Neural cell (in vitro differentiated cells): Measurements from ENCODE around the gene HIPK4. TPM values are rescaled to one million over a fixed set of nuclear protein-coding genes. Genes with fewer than 3 reads are reported as not detected.

Experiments used
- H2AFZ ChIP-seq: fragments of 200-600, 300-800 bp; sonication (generic), shearing (Covaris generic); 2 replicates; pipeline ENCODE4 v1.6.0; 2014; ENCODE audit warnings: low read depth, mild to moderate bottlenecking, antibody characterized with exemption, low read length, moderate library complexity
- H3F3A ChIP-seq: fragments of 200-600 bp; shearing (Covaris generic); 2 replicates; pipeline ENCODE4 v1.6.1; 2016; ENCODE audit warnings: mild to moderate bottlenecking, moderate library complexity, mixed read lengths, antibody characterized with exemption, low read length; ENCODE audit not compliant: insufficient read depth, poor library complexity, severe bottlenecking
- H3K27ac ChIP-seq: fragments of 200-600, 300-800 bp; sonication (generic), shearing (Covaris generic); 2 replicates; pipeline ENCODE4 v1.5.1; 2014; ENCODE audit warnings: mild to moderate bottlenecking, low read length, moderate library complexity
- H3K27me3 ChIP-seq: fragments of 300-800, 200-600 bp; sonication (generic), shearing (Covaris generic); 2 replicates; pipeline ENCODE4 v1.6.0; 2014; ENCODE audit warnings: mild to moderate bottlenecking, low read depth, low read length, moderate library complexity; ENCODE audit not compliant: insufficient read depth
- H3K36me3 ChIP-seq: fragments of 300-800, 200-600 bp; sonication (generic), shearing (Covaris generic); 2 replicates; pipeline ENCODE4 v1.5.1; 2014; ENCODE audit warnings: mild to moderate bottlenecking, antibody characterized with exemption, low read length, moderate library complexity; ENCODE audit not compliant: insufficient read depth
- H3K4me2 ChIP-seq: fragments of 300-800, 200-600 bp; sonication (generic), shearing (Covaris generic); 2 replicates; pipeline ENCODE4 v1.6.0; 2014; ENCODE audit warnings: mild to moderate bottlenecking, low read length
- H3K4me3 ChIP-seq: fragments of 300-800, 200-600 bp; sonication (generic), shearing (Covaris generic); 2 replicates; pipeline ENCODE4 v1.5.1; 2014; ENCODE audit warnings: mild to moderate bottlenecking, low read length, moderate library complexity
- H3K79me2 ChIP-seq: fragments of 200-600 bp; shearing (Covaris generic); replicated peaks from 2 replicates; pipeline ENCODE4 v1.6.0; 2014; ENCODE audit warnings: mild to moderate bottlenecking, low read length, moderate library complexity; ENCODE audit not compliant: insufficient read depth
- H3K9ac ChIP-seq: fragments of 300-800, 200-600 bp; sonication (generic), shearing (Covaris generic); 2 replicates; pipeline ENCODE4 v1.6.1; 2016; ENCODE audit warnings: mild to moderate bottlenecking, low read length, mixed read lengths
- H3K9me2 ChIP-seq: fragments of 200-600 bp; shearing (Covaris generic); 2 replicates; pipeline ENCODE4 v1.6.1; 2016; ENCODE audit warnings: mild to moderate bottlenecking, low read length, mixed read lengths; ENCODE audit not compliant: insufficient read depth
- H3K9me3 ChIP-seq: fragments of 200-600, 300-800 bp; sonication (generic), shearing (Covaris generic); 2 replicates; pipeline ENCODE4 v1.6.1; 2016; ENCODE audit warnings: mild to moderate bottlenecking, mixed run types, low read length, moderate library complexity, mixed read lengths
- H4K20me1 ChIP-seq: fragments of 200-600 bp; shearing (Covaris generic); 2 replicates; pipeline ENCODE4 v1.6.1; 2016; ENCODE audit warnings: mild to moderate bottlenecking, mixed run types; ENCODE audit not compliant: insufficient read depth
- EZH2 ChIP-seq: fragments of 200-600, 300-800 bp; shearing (Covaris generic), sonication (generic); IDR thresholded peaks from 2 replicates; pipeline ENCODE4 v1.6.1; 2014; ENCODE audit warnings: antibody characterized with exemption, low read length, borderline replicate concordance, mild to moderate bottlenecking; ENCODE audit not compliant: insufficient read depth, poor library complexity, severe bottlenecking
- MXI1 ChIP-seq: fragments of 450-650 bp; conservative IDR thresholded peaks from 2 replicates; pipeline ENCODE4 v1.6.1; 2014; ENCODE audit warnings: antibody characterized with exemption, mild to moderate bottlenecking; ENCODE audit not compliant: poor library complexity, severe bottlenecking
- POLR2AphosphoS5 ChIP-seq: IDR thresholded peaks from 2 replicates; pipeline ENCODE4 v1.6.1; 2012
- TAF1 ChIP-seq: IDR thresholded peaks from 2 replicates; pipeline ENCODE4 v1.6.1; 2012; ENCODE audit warnings: low read depth
- polyA plus RNA-seq: library from polyadenylated mRNA; depleted of rRNA; stranded (reverse); fragments of >200 nt; gene quantifications from 2 replicates; pipeline ENCODE4 v1.2.3, GENCODE V29; 2014
- TF ChIP-seq, protein P1 (sequence below): IDR thresholded peaks from 2 replicates; pipeline ENCODE4 v1.6.1; 2012; ENCODE audit warnings: borderline replicate concordance

HIPK4 gene
- polyA plus RNA-seq, 1 donor from 2014 or later: not detected

GRCh38 chr19:40407714-40408597 lies 18.0 kb upstream of the HIPK4 start:
- H3K36me3 ChIP-seq: no peaks in the 10 kb centered on the region
- H3K9ac ChIP-seq: no peak overlapping the region
- no peaks in the 10 kb centered on the region for H3K9me3 ChIP-seq
- no peaks in the 10 kb centered on the region for H3K9me2 ChIP-seq
- H3K4me2 ChIP-seq: no peak overlapping the region
- no peaks in the 10 kb centered on the region for H3K79me2 ChIP-seq
- no peak overlapping the region for H3K27ac ChIP-seq
- H2AFZ ChIP-seq: no peak overlapping the region
- no peaks in the 10 kb centered on the region for H4K20me1 ChIP-seq
- H3F3A ChIP-seq: no peaks in the 10 kb centered on the region
- peaks cover 7% of the 10 kb centered on the region for H3K27me3 ChIP-seq
- TF ChIP-seq MXI1: no peak
- no peak overlapping the region for H3K4me3 ChIP-seq

DNA sequence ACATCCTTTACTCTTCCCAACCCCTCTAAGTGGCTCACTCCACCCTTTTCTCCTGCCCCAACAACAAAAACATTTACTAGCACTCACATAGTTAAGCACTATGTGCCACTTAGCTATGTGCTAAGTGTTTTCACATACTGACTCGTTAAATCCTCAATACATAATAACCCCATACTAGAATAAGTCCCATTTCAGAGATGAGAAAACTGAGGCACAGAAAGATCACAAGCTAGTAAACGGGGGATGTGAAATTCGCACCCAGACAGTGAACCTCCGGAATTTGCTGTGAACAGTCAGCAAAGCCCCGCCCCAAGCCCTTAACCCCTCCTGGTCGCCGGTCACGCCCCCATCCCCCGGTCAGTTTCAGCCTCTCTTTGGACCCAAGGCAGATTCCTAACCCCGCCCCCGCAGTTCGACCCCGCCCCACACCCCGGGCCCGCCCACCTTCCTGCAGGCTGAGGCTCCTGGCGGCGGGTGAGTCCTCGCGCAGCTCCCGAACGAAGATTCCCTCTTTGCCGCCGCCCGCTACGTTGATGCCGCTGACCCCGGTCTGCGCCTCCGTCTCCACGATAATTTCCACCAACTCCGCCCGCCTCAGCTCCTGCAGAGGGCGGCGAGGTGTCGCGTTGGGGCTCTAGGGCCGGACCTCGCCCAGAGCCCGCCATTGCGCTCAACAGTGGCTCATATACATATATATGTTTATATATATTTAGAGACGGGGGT lies 13.4 kb upstream of the HIPK4 start:
- Histone ChIP-seq H3K79me2 (no peaks in the 10 kb centered on the region), H3F3A (no peaks in the 10 kb centered on the region), H3K4me3 (peak overlapping the region; percentile 58), H3K36me3 (no peaks in the 10 kb centered on the region), H3K9me3 (no peaks in the 10 kb centered on the region), H3K9me2 (no peaks in the 10 kb centered on the region), H3K4me2 (no peak overlapping the region), H4K20me1 (no peaks in the 10 kb centered on the region), H2AFZ (no peak overlapping the region), H3K9ac (no peak overlapping the region), H3K27ac (no peak overlapping the region), H3K27me3 (peaks cover 7% of the 10 kb centered on the region)
- no peak for TF ChIP-seq TAF1

GRCh38 chr19:40400559-40400958 lies 10.6 kb upstream of the HIPK4 start:
- no peak overlapping the region for H3K4me2 ChIP-seq
- no peak overlapping the region for H3K27ac ChIP-seq
- H3K79me2 ChIP-seq: no peaks in the 10 kb centered on the region
- peaks cover 7% of the 10 kb centered on the region for H3K27me3 ChIP-seq
- H3K9me2 ChIP-seq: no peaks in the 10 kb centered on the region
- no peaks in the 10 kb centered on the region for H3K9me3 ChIP-seq
- no peak overlapping the region for H2AFZ ChIP-seq
- H4K20me1 ChIP-seq: no peaks in the 10 kb centered on the region
- no peak overlapping the region for H3K4me3 ChIP-seq
- no peaks in the 10 kb centered on the region for H3F3A ChIP-seq
- TF ChIP-seq TAF1 (no peak), EZH2 (no peak), POLR2AphosphoS5 (no peak)
- TF ChIP-seq, protein P1, sequence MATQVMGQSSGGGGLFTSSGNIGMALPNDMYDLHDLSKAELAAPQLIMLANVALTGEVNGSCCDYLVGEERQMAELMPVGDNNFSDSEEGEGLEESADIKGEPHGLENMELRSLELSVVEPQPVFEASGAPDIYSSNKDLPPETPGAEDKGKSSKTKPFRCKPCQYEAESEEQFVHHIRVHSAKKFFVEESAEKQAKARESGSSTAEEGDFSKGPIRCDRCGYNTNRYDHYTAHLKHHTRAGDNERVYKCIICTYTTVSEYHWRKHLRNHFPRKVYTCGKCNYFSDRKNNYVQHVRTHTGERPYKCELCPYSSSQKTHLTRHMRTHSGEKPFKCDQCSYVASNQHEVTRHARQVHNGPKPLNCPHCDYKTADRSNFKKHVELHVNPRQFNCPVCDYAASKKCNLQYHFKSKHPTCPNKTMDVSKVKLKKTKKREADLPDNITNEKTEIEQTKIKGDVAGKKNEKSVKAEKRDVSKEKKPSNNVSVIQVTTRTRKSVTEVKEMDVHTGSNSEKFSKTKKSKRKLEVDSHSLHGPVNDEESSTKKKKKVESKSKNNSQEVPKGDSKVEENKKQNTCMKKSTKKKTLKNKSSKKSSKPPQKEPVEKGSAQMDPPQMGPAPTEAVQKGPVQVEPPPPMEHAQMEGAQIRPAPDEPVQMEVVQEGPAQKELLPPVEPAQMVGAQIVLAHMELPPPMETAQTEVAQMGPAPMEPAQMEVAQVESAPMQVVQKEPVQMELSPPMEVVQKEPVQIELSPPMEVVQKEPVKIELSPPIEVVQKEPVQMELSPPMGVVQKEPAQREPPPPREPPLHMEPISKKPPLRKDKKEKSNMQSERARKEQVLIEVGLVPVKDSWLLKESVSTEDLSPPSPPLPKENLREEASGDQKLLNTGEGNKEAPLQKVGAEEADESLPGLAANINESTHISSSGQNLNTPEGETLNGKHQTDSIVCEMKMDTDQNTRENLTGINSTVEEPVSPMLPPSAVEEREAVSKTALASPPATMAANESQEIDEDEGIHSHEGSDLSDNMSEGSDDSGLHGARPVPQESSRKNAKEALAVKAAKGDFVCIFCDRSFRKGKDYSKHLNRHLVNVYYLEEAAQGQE: no peak
- H3K9ac ChIP-seq: no peak overlapping the region
- H3K36me3 ChIP-seq: no peaks in the 10 kb centered on the region
